ENCODE measurements around the gene KIF16B. TPM values are rescaled to one million over a fixed set of nuclear protein-coding genes. Genes with fewer than 3 reads are reported as not detected.

Gene KIF16B
- total and polyA plus RNA-seq, 9 of the 15 experiments (the other 6 are each of a cell fraction or from before 2014, with no cell fraction given), result 1.00 to 10.6 (median 8.5) TPM

- TF ChIP-seq TSC22D4 (tag; IDR thresholded peaks at IDR 0.05) (no peak), CBX8 (IDR thresholded peaks at IDR 0.05; ENCODE audit: borderline replicate concordance, extremely low read depth, low read depth, low read length, poor library complexity, severe bottlenecking) (no peak), BCL6 (CRISPR knock-in tag; IDR thresholded peaks at IDR 0.05) (no peak), NFE2 (IDR thresholded peaks at IDR 0.05; ENCODE audit: low read depth) (no peak), ASH1L (IDR thresholded peaks at IDR 0.05; ENCODE audit: borderline replicate concordance, low read depth, partially characterized antibody) (no peak), FOXA1 (IDR thresholded peaks at IDR 0.05; ENCODE audit: borderline replicate concordance) (no peak), POLR2A (conservative IDR thresholded peaks at IDR 0.05) (no peak), ZNF561 (CRISPR knock-in tag; conservative IDR thresholded peaks at IDR 0.05) (no peak), CSDE1 (IDR thresholded peaks at IDR 0.05) (no peak)
- TF ChIP-seq, protein P1, sequence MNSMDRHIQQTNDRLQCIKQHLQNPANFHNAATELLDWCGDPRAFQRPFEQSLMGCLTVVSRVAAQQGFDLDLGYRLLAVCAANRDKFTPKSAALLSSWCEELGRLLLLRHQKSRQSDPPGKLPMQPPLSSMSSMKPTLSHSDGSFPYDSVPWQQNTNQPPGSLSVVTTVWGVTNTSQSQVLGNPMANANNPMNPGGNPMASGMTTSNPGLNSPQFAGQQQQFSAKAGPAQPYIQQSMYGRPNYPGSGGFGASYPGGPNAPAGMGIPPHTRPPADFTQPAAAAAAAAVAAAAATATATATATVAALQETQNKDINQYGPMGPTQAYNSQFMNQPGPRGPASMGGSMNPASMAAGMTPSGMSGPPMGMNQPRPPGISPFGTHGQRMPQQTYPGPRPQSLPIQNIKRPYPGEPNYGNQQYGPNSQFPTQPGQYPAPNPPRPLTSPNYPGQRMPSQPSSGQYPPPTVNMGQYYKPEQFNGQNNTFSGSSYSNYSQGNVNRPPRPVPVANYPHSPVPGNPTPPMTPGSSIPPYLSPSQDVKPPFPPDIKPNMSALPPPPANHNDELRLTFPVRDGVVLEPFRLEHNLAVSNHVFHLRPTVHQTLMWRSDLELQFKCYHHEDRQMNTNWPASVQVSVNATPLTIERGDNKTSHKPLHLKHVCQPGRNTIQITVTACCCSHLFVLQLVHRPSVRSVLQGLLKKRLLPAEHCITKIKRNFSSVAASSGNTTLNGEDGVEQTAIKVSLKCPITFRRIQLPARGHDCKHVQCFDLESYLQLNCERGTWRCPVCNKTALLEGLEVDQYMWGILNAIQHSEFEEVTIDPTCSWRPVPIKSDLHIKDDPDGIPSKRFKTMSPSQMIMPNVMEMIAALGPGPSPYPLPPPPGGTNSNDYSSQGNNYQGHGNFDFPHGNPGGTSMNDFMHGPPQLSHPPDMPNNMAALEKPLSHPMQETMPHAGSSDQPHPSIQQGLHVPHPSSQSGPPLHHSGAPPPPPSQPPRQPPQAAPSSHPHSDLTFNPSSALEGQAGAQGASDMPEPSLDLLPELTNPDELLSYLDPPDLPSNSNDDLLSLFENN (IDR thresholded peaks at IDR 0.05; ENCODE audit: low read depth in 2 of 2, low read length in 2 of 2), result no peak
Measured at GRCh38 chr20:16488616-16489015, 84.6 kb downstream of the KIF16B start (continued).
